ENCODE data around the gene DET1. TPM values are rescaled to one million over a fixed set of nuclear protein-coding genes. Genes with fewer than 3 reads are reported as not detected.

DET1 gene
- total RNA-seq, 3 donors from 2014 or later (not counting 1 experiment from before 2014, with no cell fraction given) = 3.9 to 5.8 (median 5.2) TPM

- Histone ChIP-seq H3K27ac (ENCODE audit: low read length) (no peak overlapping the region), H3K4me1 (ENCODE audit: control insufficient read depth, insufficient read depth, low read length) (no peaks in the 10 kb centered on the region), H3K4me3 (ENCODE audit: low read length) (no peak overlapping the region), H3K9me3 (ENCODE audit: control insufficient read depth, insufficient read depth, low read length) (no peaks in the 10 kb centered on the region), H3K36me3 (ENCODE audit: control insufficient read depth, insufficient read depth, low read length) (no peaks in the 10 kb centered on the region), H3K27me3 (ENCODE audit: control insufficient read depth, insufficient read depth, low read length) (no peaks in the 10 kb centered on the region)
- DNase-seq = no peak
- 91% methylated on average over 4 of the region's 4 CpGs for WGBS (ENCODE audit: insufficient coverage)
- H3K27ac Mint-ChIP-seq = no peak overlapping the region
- peaks cover 4 to 7% of the 10 kb centered on the region in 2 donors for H3K4me1 Mint-ChIP-seq
- no peak for ATAC-seq
- H3K27me3 Mint-ChIP-seq (ENCODE audit: low read depth in 2 of 2) = no peaks in the 10 kb centered on the region
- intact Hi-C loops (cut with micrococcal nuclease) = no loop called here
- H3K36me3 Mint-ChIP-seq = no peaks in the 10 kb centered on the region
- TF ChIP-seq, protein P1, sequence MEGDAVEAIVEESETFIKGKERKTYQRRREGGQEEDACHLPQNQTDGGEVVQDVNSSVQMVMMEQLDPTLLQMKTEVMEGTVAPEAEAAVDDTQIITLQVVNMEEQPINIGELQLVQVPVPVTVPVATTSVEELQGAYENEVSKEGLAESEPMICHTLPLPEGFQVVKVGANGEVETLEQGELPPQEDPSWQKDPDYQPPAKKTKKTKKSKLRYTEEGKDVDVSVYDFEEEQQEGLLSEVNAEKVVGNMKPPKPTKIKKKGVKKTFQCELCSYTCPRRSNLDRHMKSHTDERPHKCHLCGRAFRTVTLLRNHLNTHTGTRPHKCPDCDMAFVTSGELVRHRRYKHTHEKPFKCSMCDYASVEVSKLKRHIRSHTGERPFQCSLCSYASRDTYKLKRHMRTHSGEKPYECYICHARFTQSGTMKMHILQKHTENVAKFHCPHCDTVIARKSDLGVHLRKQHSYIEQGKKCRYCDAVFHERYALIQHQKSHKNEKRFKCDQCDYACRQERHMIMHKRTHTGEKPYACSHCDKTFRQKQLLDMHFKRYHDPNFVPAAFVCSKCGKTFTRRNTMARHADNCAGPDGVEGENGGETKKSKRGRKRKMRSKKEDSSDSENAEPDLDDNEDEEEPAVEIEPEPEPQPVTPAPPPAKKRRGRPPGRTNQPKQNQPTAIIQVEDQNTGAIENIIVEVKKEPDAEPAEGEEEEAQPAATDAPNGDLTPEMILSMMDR (IDR thresholded peaks at IDR 0.05) = no peak
- no peaks in the 10 kb centered on the region for H3K9me3 Mint-ChIP-seq
- no peak overlapping the region for H3K4me3 Mint-ChIP-seq
Measured at GRCh38 chr15:88489321-88489720, 57.2 kb downstream of the DET1 start.

GRCh38 chr15:88487796-88488523 lies 58.5 kb downstream of the DET1 start:
- Histone ChIP-seq H3K27me3 (ENCODE audit: control insufficient read depth, insufficient read depth, low read length) (no peaks in the 10 kb centered on the region), H3K27ac (ENCODE audit: low read length) (no peak overlapping the region), H3K4me1 (ENCODE audit: control insufficient read depth, insufficient read depth, low read length) (no peaks in the 10 kb centered on the region), H3K9me3 (ENCODE audit: control insufficient read depth, insufficient read depth, low read length) (no peaks in the 10 kb centered on the region), H3K4me3 (ENCODE audit: low read length) (no peak overlapping the region), H3K36me3 (ENCODE audit: control insufficient read depth, insufficient read depth, low read length) (no peaks in the 10 kb centered on the region)
- Mint-ChIP-seq H3K27ac (no peak overlapping the region), H3K27me3 (ENCODE audit: low read depth in 2 of 2) (no peaks in the 10 kb centered on the region), H3K4me3 (no peak overlapping the region), H3K36me3 (no peaks in the 10 kb centered on the region), H3K9me3 (no peaks in the 10 kb centered on the region), H3K4me1 (peaks cover 4 to 7% of the 10 kb centered on the region in 2 donors)
- intact Hi-C loops (cut with micrococcal nuclease) = no loop called here
- DNase-seq (no peak), ATAC-seq (no peak)
- 86% methylated on average over 9 of the region's 11 CpGs for WGBS (ENCODE audit: insufficient coverage)
- TF ChIP-seq, protein P1 (IDR thresholded peaks at IDR 0.05) = no peak

DNA sequence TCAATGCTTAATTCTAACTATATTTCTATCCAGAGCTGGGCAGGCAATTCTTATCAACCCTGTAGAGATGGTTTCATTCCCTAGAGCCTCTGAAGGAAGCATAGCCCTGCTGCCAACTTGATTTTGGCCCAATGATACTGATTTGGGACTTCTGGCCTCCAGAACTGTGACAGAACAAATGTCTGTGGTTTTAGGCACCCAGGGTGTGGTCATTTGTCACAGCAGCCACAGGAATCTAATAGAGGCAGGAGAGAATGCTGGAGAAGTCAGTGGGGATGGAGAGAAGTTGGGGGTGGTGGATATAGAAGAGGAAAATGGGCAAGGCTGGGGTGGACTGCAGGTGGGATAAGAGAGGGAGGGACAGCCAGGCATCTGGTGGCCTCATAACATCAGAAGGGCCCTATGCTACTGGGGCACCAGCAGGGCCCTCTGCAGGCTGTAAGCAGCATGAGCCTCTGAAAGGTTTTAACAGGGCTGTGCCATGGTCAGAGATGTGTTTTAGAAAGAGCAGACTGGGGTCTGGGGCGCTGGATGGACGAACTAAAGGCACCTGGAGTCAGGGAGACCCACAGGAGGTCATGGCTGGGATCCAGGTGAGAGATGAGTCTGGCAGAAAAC lies 59.2 kb downstream of the DET1 start:
- Mint-ChIP-seq H3K36me3 (no peaks in the 10 kb centered on the region), H3K9me3 (no peaks in the 10 kb centered on the region), H3K4me3 (no peak overlapping the region), H3K4me1 (peaks cover 4 to 7% of the 10 kb centered on the region in 2 donors), H3K27me3 (ENCODE audit: low read depth in 2 of 2) (no peaks in the 10 kb centered on the region), H3K27ac (no peak overlapping the region)
- DNase-seq = no peak
- Histone ChIP-seq H3K36me3 (ENCODE audit: control insufficient read depth, insufficient read depth, low read length) (no peaks in the 10 kb centered on the region), H3K4me1 (ENCODE audit: control insufficient read depth, insufficient read depth, low read length) (no peaks in the 10 kb centered on the region), H3K4me3 (ENCODE audit: low read length) (no peak overlapping the region), H3K9me3 (ENCODE audit: control insufficient read depth, insufficient read depth, low read length) (no peaks in the 10 kb centered on the region), H3K27me3 (ENCODE audit: control insufficient read depth, insufficient read depth, low read length) (no peaks in the 10 kb centered on the region), H3K27ac (ENCODE audit: low read length) (no peak overlapping the region)
- TF ChIP-seq, protein P1 (IDR thresholded peaks at IDR 0.05) = no peak
- ATAC-seq = no peak
- intact Hi-C loops (cut with micrococcal nuclease) = no loop called here
- WGBS (ENCODE audit: insufficient coverage) = 86% methylated on average over 2 of the region's 2 CpGs

All from natural killer cell (primary cell).